HEK293T (cell line): ENCODE data around the gene BBS9.

ENCODE experiments used
- ARNT ChIP-seq: fragments of 450-650 bp; IDR thresholded peaks from 2 replicates; pipeline ENCODE4 v1.6.1; 2017; ENCODE audit warnings: mild to moderate bottlenecking
- FOXK2 ChIP-seq: fragments of 450-650 bp; IDR thresholded peaks from 2 replicates; pipeline ENCODE4 v1.6.1; 2016; ENCODE audit warnings: mild to moderate bottlenecking
- NFRKB ChIP-seq: fragments of 450-650 bp; IDR thresholded peaks from 2 replicates; pipeline ENCODE4 v1.6.1; 2016; ENCODE audit warnings: mild to moderate bottlenecking, moderate library complexity
- SP1 ChIP-seq: fragments of 450-650 bp; IDR thresholded peaks from 2 replicates; pipeline ENCODE4 v1.6.1; 2017
- ZNF384 ChIP-seq: fragments of 450-650 bp; IDR thresholded peaks from 2 replicates; pipeline ENCODE4 v1.6.1; 2016
- TF ChIP-seq, protein P1 (sequence below): fragments of 450-650 bp; IDR thresholded peaks from 2 replicates; pipeline ENCODE4 v1.6.1; 2016

DNA sequence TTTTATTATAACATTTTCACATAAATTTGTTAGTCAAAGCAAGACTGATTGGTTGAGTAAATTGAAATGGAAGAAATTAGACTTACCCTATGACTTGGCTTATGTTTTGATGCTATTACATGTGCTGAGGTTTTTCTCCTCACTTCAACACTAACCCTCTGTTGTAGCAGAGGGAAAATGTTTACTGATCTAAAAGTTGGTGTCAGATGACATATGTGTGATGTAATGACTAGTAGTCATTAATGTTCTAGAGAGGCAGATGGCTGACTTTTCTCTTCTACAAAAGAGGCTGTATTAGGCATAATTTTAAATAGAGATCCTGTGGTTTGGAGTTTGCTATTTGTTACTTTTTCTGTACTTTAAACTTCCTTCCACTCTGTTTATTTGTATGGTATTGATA lies 266.0 kb downstream of the BBS9 start:
- TF ChIP-seq ARNT: no peak
- TF ChIP-seq FOXK2: no peak
- TF ChIP-seq, protein P1, sequence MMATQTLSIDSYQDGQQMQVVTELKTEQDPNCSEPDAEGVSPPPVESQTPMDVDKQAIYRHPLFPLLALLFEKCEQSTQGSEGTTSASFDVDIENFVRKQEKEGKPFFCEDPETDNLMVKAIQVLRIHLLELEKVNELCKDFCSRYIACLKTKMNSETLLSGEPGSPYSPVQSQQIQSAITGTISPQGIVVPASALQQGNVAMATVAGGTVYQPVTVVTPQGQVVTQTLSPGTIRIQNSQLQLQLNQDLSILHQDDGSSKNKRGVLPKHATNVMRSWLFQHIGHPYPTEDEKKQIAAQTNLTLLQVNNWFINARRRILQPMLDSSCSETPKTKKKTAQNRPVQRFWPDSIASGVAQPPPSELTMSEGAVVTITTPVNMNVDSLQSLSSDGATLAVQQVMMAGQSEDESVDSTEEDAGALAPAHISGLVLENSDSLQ: no peak
- no peak for TF ChIP-seq NFRKB
- no peak for TF ChIP-seq SP1
- TF ChIP-seq ZNF384: no peak
